Gastrocnemius medialis (tissue), 4 donors: ENCODE measurements around the gene HACD2. TPM values are rescaled to one million over a fixed set of nuclear protein-coding genes. Genes with fewer than 3 reads are reported as not detected.
"Not testable (repeated sequence)": the region's sequence is repeated elsewhere in the genome, so short reads cannot be mapped to it uniquely, and the experiment has no call there.

ENCODE experiments used
- ATAC-seq, 2 donors: fragments of 150-250 bp; one replicate each; pipeline ENCODE4 v1.9.1; 2016
- DNase-seq, 2 donors: peaks; one replicate each; pipeline ENCODE4 v3.0.0-alpha.2; 2019
- H3K27ac ChIP-seq, 4 donors: fragments of 200-600 bp; sonication (generic); 1 replicate in 1 of 4; 2 replicates in 3 of 4; pipeline ENCODE4 v1.5.1; 2016 to 2018; ENCODE audit warnings: mild to moderate bottlenecking in 2 of 4, moderate library complexity in 1 of 4
- H3K27me3 ChIP-seq, 3 donors: fragments of 200-600 bp; sonication (generic) in 2 of 3; 1 replicate in 1 of 3; 2 replicates in 2 of 3; pipeline versions ENCODE4 v1.5.1 to v1.6.0; 2016 to 2019; ENCODE audit warnings: mild to moderate bottlenecking in 1 of 3, moderate library complexity in 1 of 3
- H3K36me3 ChIP-seq, 2 donors: fragments of 200-600 bp; sonication (generic) in 1 of 2; one replicate each; pipeline ENCODE4 v1.5.1; 2017 to 2018
- H3K4me1 ChIP-seq, 2 donors: fragments of 200-600 bp; sonication (generic) in 1 of 2; one replicate each; pipeline ENCODE4 v1.5.1; 2016 to 2017; ENCODE audit warnings: mild to moderate bottlenecking in 2 of 2
- H3K4me3 ChIP-seq, 4 donors: fragments of 200-600 bp; sonication (generic) in 3 of 4; 1 replicate in 1 of 4; 2 replicates in 3 of 4; pipeline ENCODE4 v1.5.1; 2016 to 2019; ENCODE audit warnings: mild to moderate bottlenecking in 2 of 4
- H3K9me3 ChIP-seq, 3 donors: fragments of 200-600 bp; sonication (generic) in 2 of 3; 1 replicate in 1 of 3; 2 replicates in 2 of 3; pipeline ENCODE4 v1.5.1; 2016 to 2019
- CTCF ChIP-seq, 5 experiments: fragments of 450-650 bp in 3 of 5; fragments of 200-600 bp in 2 of 5; sonication (generic) in 2 of 5; IDR thresholded peaks in 4 of 5; conservative IDR thresholded peaks in 1 of 5; 1 replicate in 4 of 5; 2 replicates in 1 of 5; pipeline ENCODE4 v1.5.1; 2016 to 2019; ENCODE audit warnings: antibody characterized with exemption in 5 of 5, mild to moderate bottlenecking in 3 of 5, moderate library complexity in 3 of 5
- POLR2A ChIP-seq, 2 donors: fragments of 450-650 bp; IDR thresholded peaks; one replicate each; pipeline ENCODE4 v1.6.1; 2017; ENCODE audit warnings: antibody characterized with exemption in 2 of 2, mild to moderate bottlenecking in 2 of 2, moderate library complexity in 2 of 2
- in situ Hi-C, 4 donors: fragments of 200-750 bp; cut with MboI; loops; one replicate each; pipeline versions ENCODE4 v1.15.0 to v1.8.0; 2017; ENCODE audit warnings: low sequenced_read_pairs in 4 of 4
- intact Hi-C: fragments of 100-400 bp; cut with DNase I; formaldehyde crosslinking; loops from one replicate; pipeline ENCODE4 v1.15.1; 2023; ENCODE audit warnings: low total_unique reads
- total RNA-seq, 4 donors: library from RNA; depleted of rRNA; stranded (reverse); fragments of >200 nt; gene quantifications; one replicate each; pipeline versions ENCODE4 v1.1.0 to v1.2.3, GENCODE V29; 2016

The HACD2 gene
- total RNA-seq, 4 donors from 2014 or later: 3.9 to 19.8 (median 6.7) TPM

- TF ChIP-seq CTCF (IDR thresholded peaks at IDR 0.05 in 4 of 5, conservative IDR thresholded peaks at IDR 0.05 in 1 of 5) (no peak), POLR2A (IDR thresholded peaks at IDR 0.05) (no peak)
- in situ Hi-C loops (loop anchor here (5.0 to 25.0 kb wide), 2 partner anchors 151 to 161 kb away; no protein-coding TSS in a partner anchor), intact Hi-C loops (loop anchor here (1.0 to 2.0 kb wide), 2 partner anchors 40 to 159 kb away; partner anchors contain the start of gene ADCY5)
- peak overlapping the region in 1 of 4 donors; percentile 7 for H3K27ac ChIP-seq
- no peak for DNase-seq
- no peak overlapping the region for H3K4me3 ChIP-seq
- H3K27me3 ChIP-seq: no peaks in the 10 kb centered on the region
- H3K9me3 ChIP-seq: no peaks in the 10 kb centered on the region
- ATAC-seq: no peak
- no peaks in the 10 kb centered on the region for H3K4me1 ChIP-seq
- no peaks in the 10 kb centered on the region for H3K36me3 ChIP-seq
Observed at GRCh38 chr3:123488645-123489347, 96.1 kb downstream of the HACD2 start.

GRCh38 chr3:123487063-123487462 lies 97.8 kb downstream of the HACD2 start:
- DNase-seq, H3K4me3 ChIP-seq, H3K27ac ChIP-seq, ATAC-seq, H3K36me3 ChIP-seq, H3K4me1 ChIP-seq, intact Hi-C loops, H3K9me3 ChIP-seq, H3K27me3 ChIP-seq: not testable (repeated sequence)
- in situ Hi-C loops: loop anchor here (5.0 to 25.0 kb wide), 2 partner anchors 150 to 160 kb away; no protein-coding TSS in a partner anchor

DNA sequence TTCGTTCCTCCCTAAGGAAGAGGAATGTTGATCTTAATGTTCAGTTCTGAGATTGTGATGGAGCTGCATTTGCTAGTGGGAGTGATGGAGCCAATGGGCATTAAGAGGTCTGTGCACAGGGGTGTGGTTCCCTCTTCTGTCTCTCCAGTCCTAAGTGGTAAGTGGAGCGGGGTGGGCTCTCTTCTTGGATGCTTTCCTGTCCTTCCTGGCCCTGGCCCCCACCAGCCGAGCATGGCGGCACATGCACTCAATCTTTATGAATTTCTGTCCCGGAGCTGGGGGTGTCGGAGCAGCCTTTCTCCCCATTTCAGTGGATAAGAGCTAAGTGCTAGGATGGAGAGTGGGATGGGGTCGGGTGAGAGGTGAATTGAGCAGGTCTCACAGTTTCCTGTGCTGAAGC lies 98.4 kb downstream of the HACD2 start:
- TF ChIP-seq POLR2A (IDR thresholded peaks at IDR 0.05) (no peak), CTCF (IDR thresholded peaks at IDR 0.05 in 4 of 5, conservative IDR thresholded peaks at IDR 0.05 in 1 of 5) (no peak)
- DNase-seq (no peak), ATAC-seq (no peak)
- no peaks in the 10 kb centered on the region for H3K27me3 ChIP-seq
- intact Hi-C loops: no loop called here
- no peaks in the 10 kb centered on the region for H3K9me3 ChIP-seq
- in situ Hi-C loops: loop anchor here (5.0 to 25.0 kb wide), 2 partner anchors 149 to 159 kb away; no protein-coding TSS in a partner anchor
- H3K36me3 ChIP-seq: no peaks in the 10 kb centered on the region
- no peak overlapping the region for H3K4me3 ChIP-seq
- H3K4me1 ChIP-seq: no peaks in the 10 kb centered on the region
- no peak overlapping the region for H3K27ac ChIP-seq

- no peak for ATAC-seq
- no peak for TF ChIP-seq POLR2A (IDR thresholded peaks at IDR 0.05)
- no peak for TF ChIP-seq CTCF (IDR thresholded peaks at IDR 0.05 in 4 of 5, conservative IDR thresholded peaks at IDR 0.05 in 1 of 5)
- intact Hi-C loops (no loop called here), in situ Hi-C loops (loop anchor here (5.0 to 25.0 kb wide), 2 partner anchors 148 to 158 kb away; no protein-coding TSS in a partner anchor)
- H3K9me3 ChIP-seq: no peaks in the 10 kb centered on the region
- no peaks in the 10 kb centered on the region for H3K4me1 ChIP-seq
- H3K36me3 ChIP-seq: no peaks in the 10 kb centered on the region
- no peak for DNase-seq
- no peak overlapping the region for H3K4me3 ChIP-seq
- no peaks in the 10 kb centered on the region for H3K27me3 ChIP-seq
- H3K27ac ChIP-seq: no peak overlapping the region
Observed at GRCh38 chr3:123485551-123485950, 99.3 kb downstream of the HACD2 start.

DNA sequence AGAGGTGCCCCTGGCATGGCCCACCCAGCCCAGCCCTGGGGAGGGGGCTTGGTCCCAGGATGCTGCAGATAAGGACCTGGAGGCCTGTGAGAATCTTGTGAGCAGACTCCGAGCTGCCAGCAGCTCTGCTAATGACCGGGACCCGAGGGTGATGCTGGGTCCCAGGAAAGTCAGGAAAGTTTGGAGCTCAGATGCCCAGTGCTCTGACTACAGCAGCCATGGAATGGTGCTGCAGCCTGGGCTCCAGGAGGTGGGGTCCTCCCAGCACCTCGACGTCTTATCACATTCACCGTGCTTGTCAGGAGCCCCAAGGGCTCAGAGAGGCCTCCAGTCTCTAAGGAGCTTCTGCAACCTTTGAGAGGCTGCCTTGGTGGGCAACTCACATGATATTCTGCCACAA lies 101.7 kb downstream of the HACD2 start:
- H3K4me3 ChIP-seq: no peak overlapping the region
- DNase-seq: no peak
- no peak overlapping the region for H3K27ac ChIP-seq
- no peaks in the 10 kb centered on the region for H3K9me3 ChIP-seq
- intact Hi-C loops (no loop called here), in situ Hi-C loops (loop anchor here in 3 of 4 donors (25.0 kb wide), 1 partner anchor 146 kb away; no protein-coding TSS in a partner anchor)
- no peak for ATAC-seq
- no peaks in the 10 kb centered on the region for H3K4me1 ChIP-seq
- no peaks in the 10 kb centered on the region for H3K27me3 ChIP-seq
- TF ChIP-seq POLR2A (IDR thresholded peaks at IDR 0.05): no peak
- TF ChIP-seq CTCF (IDR thresholded peaks at IDR 0.05 in 4 of 5, conservative IDR thresholded peaks at IDR 0.05 in 1 of 5): no peak
- H3K36me3 ChIP-seq: no peaks in the 10 kb centered on the region
